HCT116 (cell line): ENCODE data around the gene BBX. TPM values are rescaled to one million over a fixed set of nuclear protein-coding genes. Genes with fewer than 3 reads are reported as not detected.

Source experiments
- ATAC-seq: fragments of 200-7000 bp; cut with Tn5 transposase; 2 replicates; pipeline ENCODE4 v1.9.1; 2020; ENCODE audit warnings: mild to moderate bottlenecking, moderate library complexity
- BruUV-seq: library from RNA; stranded (reverse); fragments of 400-500 nt; replicated peaks from 2 replicates; lab custom pipeline; 2021; lab: Mats Ljungman, UMichigan
- CTCF ChIA-PET: fragments of 300-600 bp; sonication (Branson Sonifier 250); formaldehyde crosslinking; loops from one replicate; lab custom pipeline; 2021; ENCODE audit warnings: antibody characterized with exemption; lab: Charles Lee
- POLR2A ChIA-PET: fragments of 300-600, 350-600 bp; sonication (Branson Sonifier 250); formaldehyde crosslinking; loops from one replicate; lab custom pipeline; 2021; ENCODE audit warnings: antibody characterized with exemption; lab: Charles Lee
- RAD21 ChIA-PET, 2 experiments: fragments of 300-600 bp; sonication (Branson Sonifier 250); formaldehyde crosslinking; loops; one replicate each; lab custom pipeline; 2023; ENCODE audit warnings: low total read pairs in 2 of 2; ENCODE audit not compliant: uncharacterized antibody in 2 of 2, unreplicated experiment in 2 of 2, low non-redundant PET in 1 of 2; lab: Charles Lee
- DNase-seq: peaks from one replicate; pipeline ENCODE4 v3.0.0-alpha.2; 2010; ENCODE audit warnings: low read depth, low spot score
- H2AFZ ChIP-seq: fragments of 200-600 bp; shearing (Covaris generic), sonication (generic); 2 replicates; pipeline ENCODE4 v1.6.1; 2017; ENCODE audit warnings: low read depth, mixed run types, mixed read lengths, antibody characterized with exemption, low read length; ENCODE audit not compliant: poor library complexity, severe bottlenecking
- H3K27ac ChIP-seq: 2 replicates; pipeline ENCODE4 v1.5.1; 2012; ENCODE audit warnings: low read depth, low read length
- H3K27me3 ChIP-seq: fragments of 200-600 bp; sonication (generic); 2 replicates; pipeline ENCODE4 v1.6.1; 2016; ENCODE audit warnings: mixed run types, low read length, mixed read lengths; ENCODE audit not compliant: insufficient read depth
- H3K36me3 ChIP-seq, 2 experiments: fragments of 200-500 bp in 1 of 2; fragments of 200-600 bp in 1 of 2; sonication (Bioruptor generic) in 1 of 2; sonication (generic) in 1 of 2; 2 replicates each; pipeline versions ENCODE4 v1.5.1 to v1.6.1; 2014 to 2016; ENCODE audit warnings: low read length in 2 of 2, inconsistent platforms in 1 of 2, mixed read lengths in 1 of 2, mixed run types in 1 of 2; ENCODE audit not compliant: insufficient read depth in 2 of 2, control insufficient read depth in 1 of 2
- H3K4me1 ChIP-seq, 2 experiments: fragments of 200-600 bp in 1 of 2; sonication (generic) in 1 of 2; 2 replicates each; pipeline versions ENCODE4 v1.5.1 to v1.6.1; 2012 to 2017; ENCODE audit warnings: low read length in 2 of 2, inconsistent platforms in 1 of 2, mild to moderate bottlenecking in 1 of 2, mixed read lengths in 1 of 2, mixed run types in 1 of 2, moderate library complexity in 1 of 2; ENCODE audit not compliant: insufficient read depth in 2 of 2, control insufficient read depth in 1 of 2
- H3K4me2 ChIP-seq: fragments of 200-600 bp; sonication (generic); 2 replicates; pipeline ENCODE4 v1.6.1; 2017; ENCODE audit warnings: mixed run types, low read length, mixed read lengths
- H3K4me3 ChIP-seq, 2 experiments: fragments of 200-600 bp in 1 of 2; sonication (generic) in 1 of 2; replicated peaks in 1 of 2; 2 replicates each; pipeline ENCODE4 v1.5.1; 2011 to 2016; ENCODE audit warnings: low read length in 2 of 2, control low read depth in 1 of 2, low read depth in 1 of 2, mild to moderate bottlenecking in 1 of 2, mixed read lengths in 1 of 2, mixed run types in 1 of 2
- H3K79me2 ChIP-seq: fragments of 200-600 bp; sonication (generic); 2 replicates; pipeline ENCODE4 v1.6.1; 2017; ENCODE audit warnings: mild to moderate bottlenecking, mixed run types, low read length, moderate library complexity, mixed read lengths; ENCODE audit not compliant: insufficient read depth
- H3K9ac ChIP-seq: fragments of 200-600 bp; sonication (generic); 2 replicates; pipeline ENCODE4 v1.6.1; 2016; ENCODE audit warnings: low read length, mixed read lengths
- H3K9me2 ChIP-seq: fragments of 200-600 bp; sonication (generic), shearing (Covaris generic); 2 replicates; pipeline ENCODE4 v1.6.1; 2017; ENCODE audit warnings: mixed run types, mild to moderate bottlenecking, moderate library complexity; ENCODE audit not compliant: insufficient read depth
- H3K9me3 ChIP-seq, 2 experiments: fragments of 200-500 bp in 1 of 2; fragments of 200-600 bp in 1 of 2; sonication (Bioruptor generic) in 1 of 2; sonication (generic) in 1 of 2; 2 replicates each; pipeline ENCODE4 v1.6.1; 2014 to 2017; ENCODE audit warnings: low read length in 2 of 2, mixed read lengths in 2 of 2, inconsistent platforms in 1 of 2, low read depth in 1 of 2, mild to moderate bottlenecking in 1 of 2, mixed run types in 1 of 2, moderate library complexity in 1 of 2; ENCODE audit not compliant: control insufficient read depth in 1 of 2, insufficient read depth in 1 of 2
- H4K20me1 ChIP-seq: fragments of 200-600 bp; sonication (generic), shearing (Covaris generic); 2 replicates; pipeline ENCODE4 v1.6.1; 2017; ENCODE audit warnings: mixed run types, mild to moderate bottlenecking, moderate library complexity; ENCODE audit not compliant: insufficient read depth
- EGR1 ChIP-seq: IDR thresholded peaks from 2 replicates; pipeline ENCODE4 v1.6.1; 2012; ENCODE audit warnings: low read depth
- ELF1 ChIP-seq: IDR thresholded peaks from 2 replicates; pipeline ENCODE4 v1.6.1; 2012; ENCODE audit warnings: low read depth, borderline replicate concordance
- EZH2 ChIP-seq: fragments of 200-600 bp; sonication (generic); IDR thresholded peaks from 2 replicates; pipeline ENCODE4 v1.6.1; 2017; ENCODE audit warnings: antibody characterized with exemption, mixed run types
- EZH2phosphoT487 ChIP-seq: fragments of 200-600 bp; IDR thresholded peaks from 2 replicates; pipeline ENCODE4 v1.6.1; 2018; ENCODE audit warnings: antibody characterized with exemption, borderline replicate concordance
- JUND ChIP-seq: IDR thresholded peaks from 2 replicates; pipeline ENCODE4 v1.6.1; 2012
- POLR2A ChIP-seq: IDR thresholded peaks from 2 replicates; pipeline ENCODE4 v1.7.0; 2011; ENCODE audit warnings: borderline replicate concordance; ENCODE audit not compliant: insufficient read depth, insufficient read length; ENCODE audit errors: extremely low read depth
- POLR2AphosphoS5 ChIP-seq: IDR thresholded peaks from 2 replicates; pipeline ENCODE4 v1.6.1; 2011; ENCODE audit warnings: mild to moderate bottlenecking, low read depth, low read length, moderate library complexity
- RAD21 ChIP-seq: IDR thresholded peaks from 2 replicates; pipeline ENCODE4 v1.6.1; 2012; ENCODE audit warnings: low read depth, mild to moderate bottlenecking
- SIN3A ChIP-seq: IDR thresholded peaks from 2 replicates; pipeline ENCODE4 v1.6.1; 2012; ENCODE audit warnings: low read depth
- SRF ChIP-seq: IDR thresholded peaks from 2 replicates; pipeline ENCODE4 v1.6.1; 2012; ENCODE audit warnings: low read depth
- TCF7L2 ChIP-seq: IDR thresholded peaks from 2 replicates; pipeline ENCODE4 v1.7.0; 2011; ENCODE audit warnings: borderline replicate concordance, inconsistent platforms; ENCODE audit not compliant: insufficient read depth, insufficient read length; ENCODE audit errors: extremely low read depth
- ZFX ChIP-seq: fragments of 450-650 bp; IDR thresholded peaks from 2 replicates; pipeline ENCODE4 v1.6.1; 2017
- intact Hi-C: fragments of 100-400 bp; cut with micrococcal nuclease; formaldehyde crosslinking; loops from 2 replicates; pipeline ENCODE4 v1.10.0; 2022
- total RNA-seq: library from RNA; stranded (reverse); gene quantifications from one replicate; pipeline ENCODE4 v1.2.1, GENCODE V29; 2021; ENCODE audit not compliant: unreplicated experiment
- TF ChIP-seq, protein P1 (sequence below): IDR thresholded peaks from 2 replicates; pipeline ENCODE4 v1.6.1; 2012; ENCODE audit warnings: low read depth

Gene BBX
- total RNA-seq, 1 experiment from 2014 or later = 55.6 TPM

DNA sequence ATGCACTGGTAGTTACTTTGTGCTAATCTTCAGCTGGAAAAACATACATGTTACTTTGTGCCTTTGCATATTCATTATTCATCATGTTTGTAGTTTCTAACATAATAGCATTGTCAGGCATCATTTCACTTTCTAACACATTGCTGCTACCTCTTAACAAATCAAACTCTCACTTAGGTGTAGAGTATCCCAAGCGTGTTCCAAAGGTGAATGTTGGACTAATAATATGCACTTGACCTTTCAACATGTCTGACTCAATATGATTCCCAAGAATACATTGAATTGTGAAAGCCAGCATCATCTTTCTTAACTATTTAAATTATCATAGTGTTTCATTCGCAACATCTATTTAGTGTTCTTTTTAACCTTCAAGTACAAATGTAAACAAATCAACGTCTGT, 211.6 kb downstream of the BBX start:
- no peak for ATAC-seq
- intact Hi-C loops = no loop called here
- Histone ChIP-seq H3K9me3 (no peaks in the 10 kb centered on the region), H3K9ac (no peak overlapping the region), H2AFZ (no peak overlapping the region), H3K79me2 (no peaks in the 10 kb centered on the region), H3K4me1 (no peaks in the 10 kb centered on the region), H3K4me2 (no peak overlapping the region), H3K36me3 (no peaks in the 10 kb centered on the region), H4K20me1 (no peaks in the 10 kb centered on the region), H3K9me2 (no peaks in the 10 kb centered on the region), H3K27me3 (no peaks in the 10 kb centered on the region), H3K27ac (no peak overlapping the region), H3K4me3 (no peak overlapping the region)
- BruUV-seq = no TSS peak
- TF ChIP-seq ZFX = no peak
- TF ChIP-seq JUND = no peak
- TF ChIP-seq SRF = no peak
- no peak for TF ChIP-seq EGR1
- no peak for TF ChIP-seq TCF7L2
- TF ChIP-seq, protein P1, sequence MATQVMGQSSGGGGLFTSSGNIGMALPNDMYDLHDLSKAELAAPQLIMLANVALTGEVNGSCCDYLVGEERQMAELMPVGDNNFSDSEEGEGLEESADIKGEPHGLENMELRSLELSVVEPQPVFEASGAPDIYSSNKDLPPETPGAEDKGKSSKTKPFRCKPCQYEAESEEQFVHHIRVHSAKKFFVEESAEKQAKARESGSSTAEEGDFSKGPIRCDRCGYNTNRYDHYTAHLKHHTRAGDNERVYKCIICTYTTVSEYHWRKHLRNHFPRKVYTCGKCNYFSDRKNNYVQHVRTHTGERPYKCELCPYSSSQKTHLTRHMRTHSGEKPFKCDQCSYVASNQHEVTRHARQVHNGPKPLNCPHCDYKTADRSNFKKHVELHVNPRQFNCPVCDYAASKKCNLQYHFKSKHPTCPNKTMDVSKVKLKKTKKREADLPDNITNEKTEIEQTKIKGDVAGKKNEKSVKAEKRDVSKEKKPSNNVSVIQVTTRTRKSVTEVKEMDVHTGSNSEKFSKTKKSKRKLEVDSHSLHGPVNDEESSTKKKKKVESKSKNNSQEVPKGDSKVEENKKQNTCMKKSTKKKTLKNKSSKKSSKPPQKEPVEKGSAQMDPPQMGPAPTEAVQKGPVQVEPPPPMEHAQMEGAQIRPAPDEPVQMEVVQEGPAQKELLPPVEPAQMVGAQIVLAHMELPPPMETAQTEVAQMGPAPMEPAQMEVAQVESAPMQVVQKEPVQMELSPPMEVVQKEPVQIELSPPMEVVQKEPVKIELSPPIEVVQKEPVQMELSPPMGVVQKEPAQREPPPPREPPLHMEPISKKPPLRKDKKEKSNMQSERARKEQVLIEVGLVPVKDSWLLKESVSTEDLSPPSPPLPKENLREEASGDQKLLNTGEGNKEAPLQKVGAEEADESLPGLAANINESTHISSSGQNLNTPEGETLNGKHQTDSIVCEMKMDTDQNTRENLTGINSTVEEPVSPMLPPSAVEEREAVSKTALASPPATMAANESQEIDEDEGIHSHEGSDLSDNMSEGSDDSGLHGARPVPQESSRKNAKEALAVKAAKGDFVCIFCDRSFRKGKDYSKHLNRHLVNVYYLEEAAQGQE = no peak
- TF ChIP-seq POLR2AphosphoS5 = no peak
- TF ChIP-seq POLR2A = no peak
- TF ChIP-seq EZH2 = no peak
- no peak for TF ChIP-seq ELF1
- TF ChIP-seq SIN3A = no peak
- no peak for TF ChIP-seq RAD21
- no peak for TF ChIP-seq EZH2phosphoT487
- ChIA-PET RAD21 (no interaction called here), CTCF (no interaction called here), POLR2A (no interaction called here)
- DNase-seq = no peak
